H1 (cell line): ENCODE results near the gene CLDN6. TPM values are rescaled to one million over a fixed set of nuclear protein-coding genes. Genes with fewer than 3 reads are reported as not detected.

ENCODE experiments used
- CHD7 ChIP-seq: fragments of 300-600 bp; sonication (generic); IDR thresholded peaks from 2 replicates; pipeline ENCODE4 v1.7.1; 2012; ENCODE audit warnings: low read length, moderate library complexity, mild to moderate bottlenecking, inconsistent platforms; ENCODE audit not compliant: insufficient replicate concordance
- CREB1 ChIP-seq: IDR thresholded peaks from 2 replicates; pipeline ENCODE4 v1.6.1; 2012; ENCODE audit warnings: inconsistent platforms
- GABPA ChIP-seq: IDR thresholded peaks from 2 replicates; pipeline ENCODE4 v1.6.1; 2011; ENCODE audit warnings: mild to moderate bottlenecking, low read length, moderate library complexity, borderline replicate concordance; ENCODE audit not compliant: insufficient read depth
- HDAC2 ChIP-seq, 2 experiments: fragments of 300-600 bp in 1 of 2; sonication (generic) in 1 of 2; IDR thresholded peaks; 2 replicates each; pipeline ENCODE4 v1.6.1; 2011 to 2012; ENCODE audit warnings: low read depth in 2 of 2, low read length in 2 of 2, mild to moderate bottlenecking in 2 of 2, moderate library complexity in 2 of 2, borderline replicate concordance in 1 of 2, inconsistent platforms in 1 of 2
- KDM5A ChIP-seq: fragments of 200-600 bp; IDR thresholded peaks from 2 replicates; pipeline ENCODE4 v1.7.1; 2012; ENCODE audit warnings: mild to moderate bottlenecking, low read length, inconsistent platforms, mixed read lengths
- RAD21 ChIP-seq, 2 experiments: IDR thresholded peaks in 1 of 2; conservative IDR thresholded peaks in 1 of 2; 2 replicates each; pipeline ENCODE4 v1.6.1; 2011; ENCODE audit warnings: low read depth in 2 of 2, low read length in 2 of 2, improper control_type of control experiment in 1 of 2, inconsistent platforms in 1 of 2, mild to moderate bottlenecking in 1 of 2, moderate library complexity in 1 of 2
- polyA plus RNA-seq, 7 experiments: library from polyadenylated mRNA; depleted of rRNA in 3 of 7; stranded (reverse) in 5 of 7; unstranded in 2 of 7; fragments of >200 nt in 5 of 7; fragments of 200-250 nt in 2 of 7; gene quantifications; 1 replicate in 5 of 7; 2 replicates in 1 of 7; 4 replicates in 1 of 7; pipeline versions ENCODE4 v1.2.1 to v1.2.3, GENCODE V29; 2011 to 2013; ENCODE audit warnings: missing spikeins in 2 of 7, mixed read lengths in 2 of 7
- total RNA-seq: library from RNA; stranded (reverse); fragmentation: NEBNext Ultra II Directional; extraction: Animal tissue kit (Norgen Biotek cat#: 25700); gene quantifications from 2 replicates; pipeline ENCODE4 v1.2.1, GENCODE V29; 2021
- TF ChIP-seq, protein P1 (sequence below): IDR thresholded peaks from 2 replicates; pipeline ENCODE4 v1.6.1; 2011; ENCODE audit warnings: low read length, improper control_type of control experiment

CLDN6 gene
- total and polyA plus RNA-seq, 2 of the 8 experiments (the other 6 are each of a cell fraction or from before 2014, with no cell fraction given) = 747 to 1,115 TPM

GRCh38 chr16:3009568-3010390 lies 8.2 kb downstream of the CLDN6 start (continued):
- TF ChIP-seq, protein P1, sequence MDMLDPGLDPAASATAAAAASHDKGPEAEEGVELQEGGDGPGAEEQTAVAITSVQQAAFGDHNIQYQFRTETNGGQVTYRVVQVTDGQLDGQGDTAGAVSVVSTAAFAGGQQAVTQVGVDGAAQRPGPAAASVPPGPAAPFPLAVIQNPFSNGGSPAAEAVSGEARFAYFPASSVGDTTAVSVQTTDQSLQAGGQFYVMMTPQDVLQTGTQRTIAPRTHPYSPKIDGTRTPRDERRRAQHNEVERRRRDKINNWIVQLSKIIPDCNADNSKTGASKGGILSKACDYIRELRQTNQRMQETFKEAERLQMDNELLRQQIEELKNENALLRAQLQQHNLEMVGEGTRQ = no peak
- TF ChIP-seq CHD7 (no peak), CREB1 (peak; percentile 10; the same call in 1 of the 2 replicates), KDM5A (no peak), HDAC2 (IDR thresholded peaks at IDR 0.05; ENCODE audit: borderline replicate concordance in 1 of 2, low read depth in 2 of 2, low read length in 2 of 2) (peak in 1 of 2 experiments; percentile 84; a peak in 1 of 4 replicates), GABPA (0 out of 2 replicates have a peak, but pooled peaks have one; percentile 35), RAD21 (IDR thresholded peaks at IDR 0.05 in 1 of 2, conservative IDR thresholded peaks at IDR 0.05 in 1 of 2; ENCODE audit: low read depth in 2 of 2, low read length in 2 of 2) (peak in 1 of 2 experiments; percentile 8; a peak in 1 of 4 replicates)
